Esophagus squamous epithelium (tissue), 4 donors: ENCODE measurements around the gene ARFGAP1.

ENCODE experiments used
- CTCF ChIP-seq, 6 experiments: fragments of 450-650 bp in 4 of 6; fragments of 200-600 bp in 2 of 6; sonication (generic) in 2 of 6; IDR thresholded peaks; one replicate each; pipeline ENCODE4 v1.5.1; 2016 to 2019; ENCODE audit warnings: antibody characterized with exemption in 6 of 6, mild to moderate bottlenecking in 4 of 6, moderate library complexity in 4 of 6
- POLR2A ChIP-seq, 4 donors: fragments of 450-650 bp; IDR thresholded peaks; one replicate each; pipeline ENCODE4 v1.6.1; 2017; ENCODE audit warnings: antibody characterized with exemption in 4 of 4, mild to moderate bottlenecking in 4 of 4, moderate library complexity in 3 of 4

- no peak for TF ChIP-seq POLR2A (IDR thresholded peaks at IDR 0.05)
- no peak for TF ChIP-seq CTCF (IDR thresholded peaks at IDR 0.05)
Measured at GRCh38 chr20:63223826-63224207, 48.8 kb upstream of the ARFGAP1 start.
